ENCODE results near the gene PBXIP1.
"Not testable (repeated sequence)": the region's sequence is repeated elsewhere in the genome, so short reads cannot be mapped to it uniquely, and the experiment has no call there.

PBXIP1 gene

DNA sequence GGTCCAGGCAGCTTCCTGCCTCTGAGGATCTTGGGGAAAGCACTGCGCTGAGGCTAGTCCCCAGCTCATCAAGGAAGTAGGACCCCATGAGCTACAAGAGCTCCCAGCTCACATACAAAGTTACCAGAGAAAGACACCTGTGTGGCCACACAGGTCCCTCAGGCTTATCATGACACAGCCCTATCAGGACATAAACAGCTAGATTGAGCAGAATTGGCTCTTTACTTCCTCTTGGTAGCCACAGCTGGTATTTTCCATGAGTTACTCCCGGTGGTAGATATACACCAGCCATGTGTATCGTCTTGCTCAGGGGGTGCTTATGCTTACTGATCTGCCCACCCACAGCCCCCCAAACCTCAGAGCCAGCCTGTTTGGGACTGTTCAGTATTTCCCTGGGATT, 38.7 kb upstream of the PBXIP1 start:
- no peak for DNase-seq

DNA sequence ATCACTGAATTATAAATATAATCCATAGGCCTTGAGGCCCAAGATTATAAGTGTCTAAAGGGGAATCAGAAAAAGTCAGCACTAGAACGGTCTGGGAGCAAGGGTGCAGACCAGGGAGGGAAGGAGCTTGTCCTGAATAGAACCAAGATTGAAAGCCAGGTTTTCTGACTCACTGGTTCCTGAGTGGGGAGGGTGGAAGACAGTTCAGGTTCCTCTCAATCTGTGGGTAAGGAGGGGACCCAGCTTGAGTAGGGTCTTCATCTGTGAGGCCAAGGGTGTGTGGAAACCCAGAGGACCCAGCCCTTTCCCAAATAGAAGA, 38.3 kb upstream of the PBXIP1 start:
- DNase-seq, result no peak

DNA sequence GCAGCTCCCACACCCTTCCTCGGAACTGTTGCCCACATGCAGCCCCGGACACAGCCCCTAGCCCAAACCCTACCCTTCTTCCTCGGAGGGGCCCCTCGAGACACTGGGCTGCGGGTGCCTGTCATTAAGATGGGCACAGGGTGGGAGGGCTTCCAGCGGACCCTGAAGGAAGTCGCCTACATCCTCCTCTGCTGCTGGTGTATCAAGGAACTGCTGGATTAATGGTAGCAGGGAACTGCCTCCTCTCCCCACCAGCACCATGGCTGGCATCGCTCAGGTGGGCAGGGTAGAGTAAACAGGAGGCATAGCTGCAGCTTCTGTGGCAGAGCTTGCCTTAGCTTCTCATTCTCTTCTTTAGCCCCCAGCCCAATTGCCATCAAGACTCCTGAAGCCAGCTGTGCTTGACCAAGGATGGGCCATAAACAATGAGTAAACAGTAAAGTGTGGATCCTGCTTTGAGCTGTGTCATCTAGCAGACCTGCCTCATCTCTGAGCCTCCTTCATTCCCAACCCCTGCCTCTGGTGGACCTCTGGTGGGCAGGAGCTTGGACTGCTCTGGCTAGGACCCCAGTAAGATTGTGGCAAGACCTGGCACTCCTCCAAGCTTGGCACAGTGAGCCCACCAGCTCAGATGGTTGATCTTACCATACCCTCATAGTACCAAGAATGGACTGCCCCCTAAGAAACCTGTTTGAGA, 37.8 kb upstream of the PBXIP1 start, which contains the start of gene LENEP:
Gene LENEP (plus strand): TSS at position 15 of the 697 bp plus-strand sequence. CDS start 22 bp downstream, at position 37.
- DNase-seq, result no peak

DNA sequence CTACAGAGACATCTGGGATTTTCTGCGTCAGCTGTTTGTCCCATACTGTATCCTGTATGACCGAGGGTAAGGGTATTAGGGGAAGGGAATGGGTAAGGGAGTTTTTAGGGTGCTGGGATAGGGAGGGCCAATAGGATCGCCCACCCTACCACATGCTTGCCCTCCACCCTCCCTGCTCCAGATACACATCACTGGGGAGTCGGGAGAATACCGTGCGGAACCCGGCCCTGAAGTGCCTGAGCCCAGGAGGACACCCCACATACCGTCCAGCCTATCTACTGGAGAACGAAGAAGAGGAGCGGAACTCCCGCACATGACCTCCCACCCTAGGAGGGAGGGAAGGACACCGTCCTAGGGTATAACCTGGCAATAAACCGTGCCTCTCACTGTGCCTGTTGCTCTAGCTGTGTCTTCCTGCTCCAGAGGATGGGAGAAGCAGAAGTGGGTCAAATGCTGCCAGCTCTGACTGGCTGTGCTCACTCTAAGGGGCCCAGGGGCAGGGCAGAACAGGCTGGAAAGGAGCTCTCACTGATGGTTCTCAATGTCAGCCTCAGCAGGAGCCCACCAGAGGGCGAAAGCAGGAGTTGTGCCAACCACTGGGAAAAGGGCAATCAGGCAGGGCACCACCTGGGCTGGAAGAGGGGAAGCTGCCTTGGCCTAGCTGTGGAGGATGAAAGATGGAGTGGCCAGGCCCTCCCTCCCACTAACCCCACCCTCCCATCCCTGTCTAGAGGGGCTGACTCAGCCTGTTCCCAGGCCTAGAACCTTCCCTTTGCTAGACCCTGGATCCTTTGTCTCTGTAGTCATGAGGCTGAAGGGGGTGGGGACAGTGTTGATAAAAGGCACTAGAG, 37.0 kb upstream of the PBXIP1 start:
- DNase-seq, result no peak

DNA sequence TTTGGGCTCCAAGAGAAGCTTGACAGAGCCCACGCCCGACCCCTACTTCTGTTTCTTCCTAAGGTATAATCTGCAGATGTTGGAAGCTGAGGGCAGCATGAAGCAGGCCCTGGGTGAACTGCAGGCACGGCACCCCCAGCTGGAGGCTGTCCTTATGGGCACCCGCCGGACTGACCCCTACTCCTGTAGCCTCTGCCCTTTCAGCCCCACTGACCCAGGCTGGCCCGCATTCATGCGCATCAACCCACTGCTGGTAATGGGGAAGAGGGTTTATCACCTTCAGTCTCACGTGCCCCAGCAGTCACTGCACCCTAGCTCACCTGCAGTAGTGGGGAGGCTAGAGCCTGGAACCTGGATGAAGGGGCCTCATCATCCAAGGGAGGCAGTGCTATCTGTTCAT, 34.4 kb upstream of the PBXIP1 start:
- DNase-seq, result no peak

DNA sequence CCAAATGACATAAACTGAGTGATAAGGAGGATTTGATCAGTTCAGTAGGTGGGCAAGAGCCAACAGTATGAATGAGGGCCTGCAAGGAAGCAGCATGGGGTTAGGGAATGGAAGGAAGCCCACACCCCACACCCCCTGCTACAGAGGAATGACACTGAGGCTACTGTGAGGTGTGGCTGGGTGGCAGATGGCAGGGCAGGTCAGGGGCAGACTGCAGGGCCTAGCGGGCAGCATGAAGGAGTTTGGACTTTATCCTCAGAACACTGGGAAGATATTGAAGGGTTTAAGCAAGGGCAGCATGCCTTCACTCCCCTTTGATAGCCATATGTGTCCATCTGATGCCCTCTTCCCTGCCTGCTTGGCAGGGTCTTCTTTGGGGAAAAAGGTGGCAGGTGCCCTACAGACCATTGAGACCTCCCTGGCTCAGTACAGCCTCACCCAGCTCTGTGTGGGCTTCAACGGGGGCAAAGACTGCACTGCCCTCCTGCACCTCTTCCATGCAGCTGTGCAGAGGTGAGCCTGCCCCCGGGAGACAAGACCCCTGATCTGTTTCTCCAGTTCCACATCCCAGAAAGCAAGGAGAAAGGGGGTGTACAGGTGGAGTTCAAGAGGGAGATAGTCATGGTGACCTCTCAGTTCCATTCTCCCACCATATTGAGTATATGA, 33.4 kb upstream of the PBXIP1 start:
- no peak for DNase-seq

DNA sequence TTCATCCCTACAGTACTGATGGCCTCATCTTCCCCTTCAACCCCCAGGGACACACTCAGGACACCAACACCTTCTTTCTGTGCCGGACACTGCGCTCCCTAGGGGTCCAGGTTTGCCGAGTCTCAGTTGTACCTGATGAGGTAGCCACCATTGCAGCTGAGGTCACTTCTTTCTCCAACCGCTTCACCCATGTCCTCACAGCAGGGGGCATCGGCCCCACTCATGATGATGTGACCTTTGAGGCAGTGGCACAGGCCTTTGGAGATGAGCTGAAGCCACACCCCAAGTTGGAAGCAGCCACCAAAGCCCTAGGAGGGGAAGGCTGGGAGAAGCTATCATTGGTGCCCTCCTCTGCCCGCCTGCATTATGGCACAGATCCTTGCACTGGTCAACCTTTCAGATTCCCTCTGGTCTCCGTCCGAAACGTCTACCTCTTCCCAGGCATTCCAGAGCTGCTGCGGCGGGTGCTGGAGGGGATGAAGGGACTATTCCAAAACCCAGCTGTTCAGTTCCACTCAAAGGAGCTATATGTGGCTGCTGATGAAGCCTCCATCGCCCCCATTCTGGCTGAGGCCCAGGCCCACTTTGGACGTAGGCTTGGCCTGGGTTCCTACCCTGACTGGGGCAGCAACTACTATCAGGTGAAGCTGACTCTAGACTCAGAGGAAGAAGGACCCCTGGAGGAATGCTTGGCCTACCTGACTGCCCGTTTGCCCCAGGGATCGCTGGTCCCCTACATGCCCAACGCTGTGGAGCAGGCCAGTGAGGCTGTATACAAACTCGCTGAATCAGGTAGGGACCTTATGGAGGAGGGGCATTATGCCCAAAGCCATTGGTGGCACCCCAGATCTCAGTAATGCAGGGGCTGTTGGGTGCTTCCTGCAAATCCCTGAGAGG, 32.4 kb upstream of the PBXIP1 start:
- no peak for DNase-seq

DNA sequence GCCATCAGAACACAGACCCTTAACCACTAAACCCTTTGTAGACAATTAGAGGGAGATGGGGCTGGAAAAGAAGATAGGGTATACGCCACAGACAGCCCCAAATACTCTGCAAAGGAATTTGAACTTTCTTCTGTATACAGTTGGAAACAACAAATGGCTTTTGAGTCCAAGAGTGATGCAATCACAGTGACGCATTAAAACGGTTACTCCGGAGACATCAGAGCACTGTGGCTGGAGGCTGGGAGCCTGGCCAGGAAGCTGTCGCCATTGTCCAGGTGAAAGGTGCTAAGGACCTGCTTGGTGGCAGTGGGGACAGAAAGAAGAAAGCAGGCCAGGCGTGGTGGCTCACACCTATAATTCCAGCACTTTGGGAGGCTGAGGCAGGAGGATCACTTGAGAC, 31.4 kb upstream of the PBXIP1 start:
- no peak for DNase-seq

DNA sequence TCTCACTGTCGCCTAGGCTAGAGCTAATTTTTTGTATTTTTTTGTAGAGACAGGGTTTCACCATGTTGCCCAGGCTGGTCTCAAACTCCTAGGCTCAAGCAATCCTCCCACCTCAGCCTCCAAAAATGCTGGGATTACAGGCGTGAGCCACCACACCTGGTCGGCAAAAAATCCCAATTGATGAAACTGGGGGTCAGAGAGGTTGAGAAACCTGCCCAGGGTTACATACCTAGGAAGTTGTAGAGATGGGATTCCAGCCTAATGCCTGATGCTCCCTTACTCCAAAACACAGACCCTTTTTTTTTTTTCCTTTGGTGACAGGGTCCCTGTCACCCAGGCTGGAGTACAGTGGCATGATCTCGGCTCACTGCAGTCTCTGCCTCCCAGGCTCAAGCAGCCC, 30.8 kb upstream of the PBXIP1 start:
- not testable (repeated sequence) for DNase-seq

DNA sequence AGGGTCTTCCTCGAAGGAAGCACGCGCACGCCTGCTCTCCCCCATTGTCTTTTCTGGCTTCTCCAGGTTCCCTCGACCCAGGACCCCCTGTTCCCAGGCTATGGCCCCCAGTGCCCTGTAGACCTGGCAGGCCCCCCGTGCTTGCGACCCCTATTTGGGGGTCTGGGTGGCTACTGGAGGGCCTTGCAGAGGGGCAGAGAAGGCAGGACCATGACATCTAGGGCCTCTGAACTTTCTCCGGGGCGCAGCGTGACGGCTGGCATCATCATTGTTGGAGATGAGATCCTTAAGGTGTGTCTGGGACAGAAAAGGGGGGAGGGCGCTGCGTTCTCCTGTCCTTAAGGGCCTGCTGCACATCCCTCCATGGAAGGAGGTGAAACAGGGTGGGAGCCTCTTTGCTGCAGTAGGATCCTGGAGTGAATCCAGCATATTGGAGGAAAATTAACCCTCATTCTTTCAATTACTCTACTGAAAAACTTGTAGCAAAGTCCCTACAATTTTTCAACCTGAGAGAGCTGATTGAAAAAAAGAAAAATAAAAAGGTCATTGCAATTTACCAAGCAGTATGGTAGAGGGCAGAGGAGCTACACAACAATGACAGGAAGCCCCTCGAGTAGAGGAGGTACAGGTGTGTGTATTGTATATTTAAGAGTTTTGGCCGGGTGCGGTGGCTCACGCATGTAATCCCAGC, 28.0 kb upstream of the PBXIP1 start:
- peak in 1 of 5 experiments; percentile 43 for DNase-seq

DNA sequence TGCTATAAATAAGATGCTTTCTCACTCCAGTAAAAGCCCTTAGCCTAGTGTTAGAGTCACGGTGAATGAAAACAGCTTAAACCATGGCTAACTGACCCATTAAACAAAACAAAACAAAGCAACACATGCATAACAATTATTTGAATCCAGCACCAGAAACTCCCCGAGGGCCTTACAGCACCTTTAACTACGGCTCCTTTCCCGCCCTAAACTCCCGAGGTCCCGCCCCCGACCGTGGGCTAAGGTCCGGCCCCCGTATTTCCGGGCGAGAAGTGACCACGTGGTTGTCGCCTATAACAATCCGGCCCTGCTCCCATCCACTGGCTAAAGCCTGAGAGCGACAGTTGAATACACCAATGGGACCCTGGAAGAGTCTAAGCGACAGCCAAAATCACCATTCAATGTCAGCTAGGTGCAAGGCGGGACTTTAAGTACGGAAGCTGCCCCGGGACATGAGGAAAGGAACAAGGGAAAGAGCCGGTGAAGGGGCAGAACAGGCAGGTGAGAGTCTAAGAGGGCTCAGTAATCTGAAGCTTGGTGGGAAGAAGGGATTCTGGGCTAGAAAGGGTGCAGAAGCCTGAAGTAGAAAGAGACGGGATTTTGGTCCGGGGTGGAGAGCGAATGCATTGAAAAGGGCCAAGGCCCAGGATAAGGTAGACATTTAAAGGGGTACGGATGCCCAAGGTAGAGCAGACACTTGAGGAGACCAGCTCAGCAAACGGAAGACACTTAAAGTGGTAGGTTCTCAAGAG, 27.2 kb upstream of the PBXIP1 start, which contains the start of gene FLAD1:
Gene FLAD1 (plus strand): TSS at position 448 of the 752 bp plus-strand sequence. CDS start 351 bp downstream, outside the sequence.
- DNase-seq, result peak; percentile 82 to 100 (median 92)

DNA sequence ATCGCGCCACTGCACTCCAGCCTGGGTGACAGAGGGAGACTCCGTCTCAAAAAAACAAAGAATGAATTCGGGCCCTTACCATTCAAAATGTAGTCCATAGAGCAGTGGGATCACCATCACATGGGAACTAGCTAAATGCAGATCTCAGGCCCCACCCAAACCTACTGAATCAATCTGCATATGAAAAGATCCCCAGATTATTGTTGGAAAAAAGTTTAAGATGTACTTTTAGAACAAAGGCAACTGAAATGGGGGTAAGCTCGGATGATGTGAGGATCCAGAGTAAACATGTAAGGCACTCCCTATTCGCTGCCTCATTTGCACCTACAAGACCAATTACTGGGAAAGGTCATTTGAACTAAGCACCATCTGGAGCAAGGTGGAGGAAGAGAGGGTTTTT, 26.4 kb upstream of the PBXIP1 start:
- DNase-seq, result no peak

DNA sequence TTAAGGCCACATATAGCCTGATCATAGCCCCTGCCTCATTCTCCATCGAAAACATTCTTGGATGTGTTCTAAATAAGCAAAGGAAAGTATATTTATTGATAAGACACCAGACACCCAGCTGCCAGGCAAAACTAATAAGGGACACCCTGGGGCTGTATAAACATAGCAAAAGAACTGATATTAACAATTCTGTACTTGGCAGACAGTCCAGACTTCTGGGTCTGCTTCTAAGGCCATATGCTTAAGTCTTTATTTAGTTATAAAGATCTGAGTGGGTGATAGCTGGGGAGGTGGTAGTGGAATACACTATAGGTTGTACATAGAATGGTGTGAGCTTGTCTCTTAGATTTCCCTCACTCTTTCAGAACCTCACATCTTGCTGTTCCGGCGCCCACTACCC, 22.5 kb upstream of the PBXIP1 start:
- no peak for DNase-seq

DNA sequence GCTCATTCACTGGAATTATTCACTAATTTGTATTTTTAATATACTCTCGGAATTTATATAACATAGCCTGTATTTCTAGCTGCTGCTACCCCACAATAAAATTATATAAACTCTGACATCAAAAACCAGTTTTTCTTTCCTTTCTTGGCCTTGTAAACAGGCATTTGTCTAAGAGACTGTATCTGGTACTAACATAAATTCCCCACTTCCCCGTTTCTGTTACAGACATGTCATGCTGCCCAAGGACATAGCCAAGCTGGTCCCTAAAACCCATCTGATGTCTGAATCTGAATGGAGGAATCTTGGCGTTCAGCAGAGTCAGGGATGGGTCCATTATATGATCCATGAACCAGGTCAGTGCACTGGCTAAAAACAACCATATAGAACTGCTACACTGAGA, 21.9 kb upstream of the PBXIP1 start:
- not testable (repeated sequence) for DNase-seq

DNA sequence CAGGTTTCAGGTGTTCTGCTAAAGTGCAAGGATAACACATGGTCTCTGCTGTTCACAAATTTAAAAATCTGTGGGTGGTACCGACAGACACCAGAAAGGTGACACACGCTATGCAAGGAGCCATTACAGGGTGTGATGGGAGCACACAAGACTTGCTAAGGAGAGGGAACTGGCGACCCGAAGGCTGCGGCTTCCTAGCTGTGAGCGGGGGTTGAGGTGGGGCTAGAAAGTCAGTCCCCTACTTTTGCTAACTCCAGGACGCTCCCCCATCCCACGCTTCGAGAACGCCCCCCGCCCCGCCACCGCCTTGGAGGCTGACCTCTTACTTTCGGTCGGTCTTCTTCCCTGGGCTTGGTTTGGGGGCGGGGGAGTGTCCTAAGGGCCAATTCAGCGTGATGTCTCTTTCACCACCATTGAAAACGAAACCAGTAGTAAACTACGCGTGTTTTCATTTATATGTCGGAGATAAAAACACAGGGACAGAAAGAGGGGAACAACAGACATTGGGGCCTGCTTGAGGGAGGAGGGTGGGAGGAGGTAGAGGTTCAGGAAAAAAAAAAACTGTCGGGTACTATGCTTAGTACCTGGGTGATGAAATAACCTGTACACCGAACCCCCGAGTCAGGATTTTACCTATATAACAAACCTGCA, 19.6 kb upstream of the PBXIP1 start:
- DNase-seq, result peak in 4 of 5 experiments; percentile 34 to 68 (median 40)

DNA sequence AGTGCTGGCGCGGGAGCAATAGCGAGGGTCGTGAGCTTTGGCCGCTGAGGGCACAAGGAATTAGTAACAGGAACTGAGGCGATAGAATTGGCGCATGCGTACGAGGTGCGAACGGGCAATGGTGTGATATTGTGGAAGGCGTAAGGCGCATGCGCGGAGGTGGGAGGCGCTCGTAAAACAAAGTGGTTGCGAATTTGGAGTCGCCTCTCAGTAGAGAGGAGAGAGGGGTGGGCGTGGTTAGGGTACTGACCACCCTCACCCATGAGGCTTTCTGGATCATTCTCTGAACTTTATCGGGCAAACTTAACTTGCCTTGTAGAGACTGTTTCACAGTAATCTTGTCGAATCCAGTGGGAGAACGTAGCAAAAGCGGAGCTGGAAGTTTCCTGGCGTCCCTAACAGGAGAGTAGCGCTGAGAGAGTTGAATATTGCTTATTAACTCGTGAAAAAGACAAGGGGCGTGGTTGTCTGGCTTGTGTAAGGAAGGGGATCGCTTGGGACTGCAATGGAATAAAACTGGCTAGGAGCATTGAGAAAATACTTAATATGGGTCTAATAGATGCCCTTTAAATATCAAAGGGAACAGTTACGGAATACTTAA, 19.0 kb upstream of the PBXIP1 start:
- DNase-seq, result peak; percentile 85 to 96 (median 92)

DNA sequence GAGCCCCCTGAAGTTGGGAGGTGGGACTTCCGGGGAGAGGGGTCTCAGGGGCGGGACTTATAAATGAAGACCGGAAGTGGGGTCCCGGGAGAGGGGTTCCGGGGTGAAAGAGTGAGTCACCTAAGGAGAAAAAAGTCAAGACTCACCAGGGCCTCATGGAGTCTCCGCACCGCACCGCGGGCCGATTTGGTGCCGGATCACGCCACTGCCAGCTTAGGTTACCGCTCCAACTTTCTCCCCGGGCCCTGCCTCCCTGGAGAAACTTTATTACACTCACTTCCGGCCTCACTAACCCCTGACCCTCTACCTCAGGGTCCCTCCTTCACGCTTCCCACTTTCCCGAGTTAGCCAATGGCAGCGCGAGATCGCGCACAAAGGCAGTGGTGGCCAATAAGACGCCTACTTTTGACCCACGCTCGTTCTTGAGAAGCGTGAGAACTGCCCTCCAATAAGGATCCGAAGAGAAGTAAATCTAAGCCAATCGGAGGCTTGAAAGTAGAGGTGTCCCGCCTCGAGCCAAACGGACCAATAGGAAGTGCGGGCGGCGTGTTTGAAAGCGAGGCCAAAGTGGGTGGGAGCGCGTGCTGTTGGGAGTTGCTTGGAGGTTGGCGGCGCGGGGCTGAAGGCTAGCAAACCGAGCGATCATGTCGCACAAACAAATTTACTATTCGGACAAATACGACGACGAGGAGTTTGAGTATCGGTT, 18.4 kb upstream of the PBXIP1 start, which contains the start of gene CKS1B:
Gene CKS1B (plus strand): TSS at position 580 of the 706 bp plus-strand sequence. CDS start 65 bp downstream, at position 645.
- peak; percentile 85 to 100 (median 94) for DNase-seq

DNA sequence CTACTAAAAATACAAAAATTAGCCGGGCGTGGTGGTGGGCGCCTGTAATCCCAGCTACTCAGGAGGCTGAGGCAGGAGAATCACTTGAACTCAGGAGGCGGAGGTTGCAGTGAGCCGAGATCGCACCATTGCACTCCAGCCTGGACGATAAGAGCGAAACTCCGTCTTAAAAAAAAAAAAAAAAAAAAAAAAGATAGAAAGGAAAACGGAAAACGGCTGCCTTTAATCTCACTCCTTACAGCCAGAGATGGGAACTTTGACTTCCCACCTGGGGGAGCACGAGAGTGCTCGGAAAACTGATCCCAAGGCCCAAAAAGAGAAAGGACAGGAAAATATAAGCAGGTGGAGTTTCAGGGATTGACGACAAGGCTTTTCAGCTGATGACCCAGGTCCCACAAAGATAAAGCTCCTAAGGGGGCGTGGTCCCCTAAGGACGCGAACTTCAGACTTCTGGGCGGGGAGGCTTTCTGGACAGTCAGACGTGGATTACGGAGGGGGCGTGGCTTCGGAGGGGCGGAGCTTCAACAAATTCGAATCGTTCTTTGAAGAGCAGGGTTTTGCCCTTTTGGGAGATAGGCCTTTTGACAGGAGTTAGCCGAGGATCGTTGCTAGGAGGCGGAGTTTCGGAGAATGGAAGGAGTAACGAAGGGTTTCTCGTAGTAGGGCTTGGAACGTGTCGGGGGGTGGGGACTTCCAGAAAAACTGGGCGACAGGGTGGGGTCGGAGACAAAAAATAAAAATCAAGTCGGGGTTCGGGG, 17.6 kb upstream of the PBXIP1 start:
- DNase-seq, result peak; percentile 80 to 95 (median 86)

All from T-helper 2 cell (primary cell).